B cell (primary cell): ENCODE data around the gene FAXC.

Experiments used
- EZH2 ChIP-seq: IDR thresholded peaks from 2 replicates; pipeline ENCODE4 v1.6.1; 2012; ENCODE audit warnings: borderline replicate concordance, low read depth, mild to moderate bottlenecking, moderate library complexity, low read length; ENCODE audit not compliant: insufficient read depth, poor library complexity, severe bottlenecking
- TF ChIP-seq, protein P1 (sequence below): fragments of 200-600 bp; IDR thresholded peaks from one replicate; pipeline ENCODE4 v1.8.0; 2022; ENCODE audit warnings: antibody characterized with exemption, mild to moderate bottlenecking

DNA sequence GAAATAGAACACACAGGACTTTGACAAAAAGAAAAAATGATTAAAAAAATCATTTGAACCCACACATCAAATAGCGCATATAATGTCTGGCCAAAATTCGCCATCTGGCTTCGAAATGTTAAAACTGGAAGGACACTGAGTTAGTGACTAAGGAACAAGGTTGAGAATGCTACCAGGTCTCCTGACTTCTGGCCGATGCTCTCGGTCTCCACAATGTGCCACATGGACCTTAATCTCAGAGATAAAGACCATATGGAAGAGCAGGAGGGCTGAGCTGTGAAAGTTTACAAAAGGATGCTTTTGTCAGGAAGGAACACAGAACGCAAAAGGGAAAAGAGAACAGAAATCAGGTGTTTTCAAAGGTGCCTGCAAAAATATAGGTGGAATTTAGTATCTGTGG is 54.7 kb downstream of the FAXC start:
- TF ChIP-seq, protein P1, sequence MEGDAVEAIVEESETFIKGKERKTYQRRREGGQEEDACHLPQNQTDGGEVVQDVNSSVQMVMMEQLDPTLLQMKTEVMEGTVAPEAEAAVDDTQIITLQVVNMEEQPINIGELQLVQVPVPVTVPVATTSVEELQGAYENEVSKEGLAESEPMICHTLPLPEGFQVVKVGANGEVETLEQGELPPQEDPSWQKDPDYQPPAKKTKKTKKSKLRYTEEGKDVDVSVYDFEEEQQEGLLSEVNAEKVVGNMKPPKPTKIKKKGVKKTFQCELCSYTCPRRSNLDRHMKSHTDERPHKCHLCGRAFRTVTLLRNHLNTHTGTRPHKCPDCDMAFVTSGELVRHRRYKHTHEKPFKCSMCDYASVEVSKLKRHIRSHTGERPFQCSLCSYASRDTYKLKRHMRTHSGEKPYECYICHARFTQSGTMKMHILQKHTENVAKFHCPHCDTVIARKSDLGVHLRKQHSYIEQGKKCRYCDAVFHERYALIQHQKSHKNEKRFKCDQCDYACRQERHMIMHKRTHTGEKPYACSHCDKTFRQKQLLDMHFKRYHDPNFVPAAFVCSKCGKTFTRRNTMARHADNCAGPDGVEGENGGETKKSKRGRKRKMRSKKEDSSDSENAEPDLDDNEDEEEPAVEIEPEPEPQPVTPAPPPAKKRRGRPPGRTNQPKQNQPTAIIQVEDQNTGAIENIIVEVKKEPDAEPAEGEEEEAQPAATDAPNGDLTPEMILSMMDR: no peak
- TF ChIP-seq EZH2: no peak
